A549 (cell line): ENCODE data around the gene RTL5. TPM values are rescaled to one million over a fixed set of nuclear protein-coding genes. Genes with fewer than 3 reads are reported as not detected.

ENCODE experiments used
- ATAC-seq, 2 experiments: fragments of 200-7000 bp in 1 of 2; fragments of >200 bp in 1 of 2; cut with Nextera tagmentation in 1 of 2; cut with Tn5 transposase in 1 of 2; 3 replicates each; pipeline versions ENCODE4 v1.8.0 to v1.9.1; 2018 to 2020; ENCODE audit warnings: mild to moderate bottlenecking in 1 of 2, moderate library complexity in 1 of 2
- CTCF ChIA-PET: fragments of 300-600 bp; sonication (Branson Sonifier 250); formaldehyde crosslinking; extraction: SDS; loops from one replicate; lab custom pipeline; 2021; ENCODE audit warnings: antibody characterized with exemption, inconsistent platforms; lab: Yijun Ruan, JAX
- POLR2A ChIA-PET: fragments of 350-600 bp; formaldehyde crosslinking; extraction: SDS; loops from one replicate; lab custom pipeline; 2021; ENCODE audit warnings: antibody characterized with exemption, inconsistent platforms; lab: Yijun Ruan, JAX
- DNase-seq, 2 experiments: peaks; one replicate each; pipeline versions ENCODE4 v3.0.0 to v3.0.0-alpha.2; 2011 to 2016; ENCODE audit warnings: low read depth in 1 of 2, low spot score in 1 of 2
- FAIRE-seq: peaks from 2 replicates; lab custom pipeline; 2011; peaks lifted over from hg19 to GRCh38; lab: Jason Lieb, UNC
- H3K27ac ChIP-seq, 2 experiments: fragments of >200 bp; sonication (Bioruptor Twin); formaldehyde crosslinking; 3 replicates each; pipeline ENCODE4 v1.5.1; 2016 to 2017
- H3K4me1 ChIP-seq: fragments of >200 bp; sonication (Bioruptor Twin); formaldehyde crosslinking; 3 replicates; pipeline ENCODE4 v1.6.1; 2016
- H3K4me2 ChIP-seq: fragments of >200 bp; sonication (Bioruptor Twin); formaldehyde crosslinking; 3 replicates; pipeline ENCODE4 v1.6.1; 2016
- H3K4me3 ChIP-seq: fragments of >200 bp; sonication (Bioruptor Twin); formaldehyde crosslinking; 3 replicates; pipeline ENCODE4 v1.5.1; 2016
- H3K9me3 ChIP-seq: fragments of >200 bp; sonication (Bioruptor Twin); formaldehyde crosslinking; 3 replicates; pipeline ENCODE4 v1.6.1; 2016
- ATOH8 ChIP-seq: fragments of 250-450 bp; sonication (Bioruptor Pico); IDR thresholded peaks from 2 replicates; pipeline ENCODE4 v1.5.0; 2020; ENCODE audit warnings: low read depth, mild to moderate bottlenecking, moderate library complexity
- CBX2 ChIP-seq: fragments of 200-600 bp; sonication (generic); IDR thresholded peaks from 2 replicates; pipeline ENCODE4 v1.6.1; 2016; ENCODE audit warnings: low read depth, mild to moderate bottlenecking, borderline replicate concordance
- CHD4 ChIP-seq: fragments of 200-600 bp; sonication (generic); IDR thresholded peaks from 2 replicates; pipeline ENCODE4 v1.6.1; 2016; ENCODE audit warnings: antibody characterized with exemption, mild to moderate bottlenecking, borderline replicate concordance
- ESRRA ChIP-seq: fragments of 150-350 bp; IDR thresholded peaks from 2 replicates; pipeline ENCODE4 v1.6.1; 2014; ENCODE audit warnings: mild to moderate bottlenecking, low read length, borderline replicate concordance
- FOSB ChIP-seq: fragments of 250-450 bp; sonication (Bioruptor Pico); IDR thresholded peaks from 2 replicates; pipeline ENCODE4 v1.5.0; 2020; ENCODE audit warnings: mild to moderate bottlenecking, moderate library complexity
- FOXS1 ChIP-seq: fragments of 250-450 bp; sonication (Bioruptor Pico); IDR thresholded peaks from 2 replicates; pipeline ENCODE4 v1.5.0; 2020; ENCODE audit warnings: mild to moderate bottlenecking, moderate library complexity
- GATA3 ChIP-seq: IDR thresholded peaks from 2 replicates; pipeline ENCODE4 v1.6.1; 2012; ENCODE audit warnings: borderline replicate concordance
- HDAC2 ChIP-seq: fragments of 200-600 bp; sonication (generic); IDR thresholded peaks from 2 replicates; pipeline ENCODE4 v1.6.1; 2016
- HEYL ChIP-seq: fragments of 250-450 bp; sonication (Bioruptor Pico); IDR thresholded peaks from 2 replicates; pipeline ENCODE4 v1.8.0; 2021; ENCODE audit warnings: mild to moderate bottlenecking, moderate library complexity
- HOXB5 ChIP-seq: fragments of 250-450 bp; sonication (Bioruptor Pico); IDR thresholded peaks from 2 replicates; pipeline ENCODE4 v1.5.0; 2020; ENCODE audit warnings: mild to moderate bottlenecking, moderate library complexity
- JUN ChIP-seq, 2 experiments: fragments of >200 bp; sonication (Bioruptor Twin); formaldehyde crosslinking; IDR thresholded peaks; 2 replicates in 1 of 2; 3 replicates in 1 of 2; pipeline ENCODE4 v1.6.1; 2016 to 2017
- KDM1A ChIP-seq: fragments of 200-600 bp; sonication (generic); IDR thresholded peaks from 2 replicates; pipeline ENCODE4 v1.6.1; 2016; ENCODE audit warnings: low read depth, mild to moderate bottlenecking
- MAFK ChIP-seq: fragments of 450-650 bp; IDR thresholded peaks from 2 replicates; pipeline ENCODE4 v1.6.1; 2014; ENCODE audit not compliant: partially characterized antibody
- MYC ChIP-seq: IDR thresholded peaks from 2 replicates; pipeline ENCODE4 v1.6.1; 2012; ENCODE audit warnings: mild to moderate bottlenecking, inconsistent platforms, low read length, improper control_type of control experiment, borderline replicate concordance
- PHF8 ChIP-seq: fragments of 200-600 bp; sonication (generic); IDR thresholded peaks from 2 replicates; pipeline ENCODE4 v1.6.1; 2016; ENCODE audit warnings: low read depth, mild to moderate bottlenecking, antibody characterized with exemption, moderate library complexity, borderline replicate concordance
- RARB ChIP-seq: fragments of 250-450 bp; sonication (Bioruptor Pico); IDR thresholded peaks from 2 replicates; pipeline ENCODE4 v1.8.0; 2021; ENCODE audit warnings: mild to moderate bottlenecking, moderate library complexity
- RCOR1 ChIP-seq: fragments of 150-350 bp; IDR thresholded peaks from 2 replicates; pipeline ENCODE4 v1.6.1; 2014; ENCODE audit warnings: antibody characterized with exemption, low read length, low read depth
- RFX5 ChIP-seq: fragments of 450-650 bp; IDR thresholded peaks from 2 replicates; pipeline ENCODE4 v1.7.1; 2014; ENCODE audit warnings: antibody characterized with exemption, mild to moderate bottlenecking, moderate library complexity
- SMC3 ChIP-seq: fragments of >200 bp; sonication (Bioruptor Twin); formaldehyde crosslinking; IDR thresholded peaks from 3 replicates; pipeline ENCODE4 v1.6.1; 2018; ENCODE audit warnings: inconsistent platforms
- SREBF2 ChIP-seq: fragments of 450-650 bp; IDR thresholded peaks from 2 replicates; pipeline ENCODE4 v1.6.1; 2014; ENCODE audit warnings: mild to moderate bottlenecking, moderate library complexity
- ZC3H11A ChIP-seq: fragments of 450-650 bp; IDR thresholded peaks from 2 replicates; pipeline ENCODE4 v1.6.1; 2014; ENCODE audit warnings: antibody characterized with exemption, mild to moderate bottlenecking
- WGBS: methylation state at CpG from one replicate; pipeline ENCODE4 v1.1.6; 2017; ENCODE audit errors: missing lambda C conversion rate; 5-methylcytosine and 5-hydroxymethylcytosine counted together
- polyA plus RNA-seq, 4 experiments: library from polyadenylated mRNA; depleted of rRNA in 3 of 4; stranded (reverse); fragments of >200 nt; fragmentation: RNase III in 1 of 4; extraction: RNeasy Plus Mini Kit Qiagen cat#74134 plus additional on column Dnase treatment in 1 of 4; gene quantifications; 2 replicates in 3 of 4; 3 replicates in 1 of 4; pipeline ENCODE4 v1.2.3, GENCODE V29; 2011 to 2017
- TF ChIP-seq, protein P1 (sequence below): IDR thresholded peaks from 2 replicates; pipeline ENCODE4 v1.6.1; 2012
- TF ChIP-seq, protein P2 (sequence below): IDR thresholded peaks from 2 replicates; pipeline ENCODE4 v1.6.1; 2012
- TF ChIP-seq, protein P3 (sequence below): fragments of 450-650 bp; IDR thresholded peaks from 2 replicates; pipeline ENCODE4 v1.6.1; 2014; ENCODE audit warnings: antibody characterized with exemption

RTL5 gene
- polyA plus RNA-seq, 2 of the 4 experiments (the other 2 are of a cell fraction) = 1.2 to 2.9 TPM

- TF ChIP-seq CHD4 = no peak
- TF ChIP-seq, protein P1, sequence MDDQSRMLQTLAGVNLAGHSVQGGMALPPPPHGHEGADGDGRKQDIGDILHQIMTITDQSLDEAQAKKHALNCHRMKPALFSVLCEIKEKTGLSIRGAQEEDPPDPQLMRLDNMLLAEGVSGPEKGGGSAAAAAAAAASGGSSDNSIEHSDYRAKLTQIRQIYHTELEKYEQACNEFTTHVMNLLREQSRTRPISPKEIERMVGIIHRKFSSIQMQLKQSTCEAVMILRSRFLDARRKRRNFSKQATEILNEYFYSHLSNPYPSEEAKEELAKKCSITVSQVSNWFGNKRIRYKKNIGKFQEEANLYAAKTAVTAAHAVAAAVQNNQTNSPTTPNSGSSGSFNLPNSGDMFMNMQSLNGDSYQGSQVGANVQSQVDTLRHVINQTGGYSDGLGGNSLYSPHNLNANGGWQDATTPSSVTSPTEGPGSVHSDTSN = no peak
Observed at GRCh38 chrX:72081605-72082320, 50.0 kb downstream of the RTL5 start (continued).

DNA sequence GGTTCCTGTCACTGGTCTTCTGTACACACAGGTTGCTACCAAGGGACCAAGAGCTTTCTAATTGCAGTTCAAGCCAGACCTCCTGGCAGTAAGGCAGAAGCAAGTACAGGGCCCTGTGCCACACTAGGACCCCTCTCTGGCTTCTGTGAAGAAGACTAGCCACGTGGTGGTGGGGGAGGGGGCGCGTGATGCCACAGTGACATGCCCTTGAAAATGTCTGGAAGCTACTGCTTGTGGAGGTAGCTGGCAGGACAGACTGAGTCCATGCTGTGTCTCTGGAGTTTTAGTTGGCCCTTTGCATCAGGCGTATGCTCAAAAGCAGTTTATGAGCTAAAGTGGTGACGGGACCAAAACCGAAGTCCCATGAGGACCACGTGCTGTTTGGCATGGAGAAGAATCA is 50.9 kb downstream of the RTL5 start:
- WGBS = 74% methylated on average over 7 of the region's 7 CpGs
- FAIRE-seq (no peak), DNase-seq (no peak), ATAC-seq (no peak)
- Histone ChIP-seq H3K4me1 (no peaks in the 10 kb centered on the region), H3K9me3 (no peaks in the 10 kb centered on the region), H3K4me2 (no peak overlapping the region), H3K4me3 (no peak overlapping the region), H3K27ac (no peak overlapping the region)
- ChIA-PET POLR2A (no interaction called here), CTCF (interaction anchor here (1.6 to 2.4 kb wide), 2 partner anchors 10 to 46 kb away, joined by 4 to 10 read pairs; no protein-coding TSS in a partner anchor)
- TF ChIP-seq, protein P2, sequence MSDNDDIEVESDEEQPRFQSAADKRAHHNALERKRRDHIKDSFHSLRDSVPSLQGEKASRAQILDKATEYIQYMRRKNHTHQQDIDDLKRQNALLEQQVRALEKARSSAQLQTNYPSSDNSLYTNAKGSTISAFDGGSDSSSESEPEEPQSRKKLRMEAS = no peak

DNA sequence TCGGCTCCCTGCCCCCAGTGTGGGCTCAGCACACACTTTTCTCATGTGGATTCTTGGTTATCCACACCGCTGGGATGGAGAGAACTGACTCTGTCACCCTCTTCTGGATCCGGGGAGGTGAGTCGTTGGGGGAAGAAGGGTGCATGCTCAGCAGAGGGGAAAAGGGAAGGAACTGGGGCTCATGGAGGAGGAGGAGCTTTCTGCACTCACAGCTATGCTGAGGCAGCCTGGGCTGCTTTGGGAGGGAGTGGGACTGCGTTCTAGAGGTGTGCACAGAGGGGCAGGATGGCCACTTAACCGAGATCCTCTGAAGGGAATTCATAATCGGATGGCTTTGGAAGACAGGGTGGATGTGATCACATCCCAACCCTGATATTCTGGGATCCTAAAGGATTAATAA is 51.6 kb downstream of the RTL5 start:
- no peak overlapping the region for H3K4me2 ChIP-seq
- 84% methylated on average over 7 of the region's 7 CpGs for whole genome bisulfite sequencing

GRCh38 chrX:72079607-72080006 is 52.1 kb downstream of the RTL5 start:
- TF ChIP-seq KDM1A (no peak), CBX2 (no peak), ZC3H11A (no peak), RFX5 (no peak), HDAC2 (no peak), HOXB5 (CRISPR knock-in tag) (no peak)
- TF ChIP-seq, protein P1 = no peak
- Histone ChIP-seq H3K9me3 (no peaks in the 10 kb centered on the region), H3K4me3 (no peak overlapping the region), H3K27ac (no peak overlapping the region), H3K4me2 (no peak overlapping the region), H3K4me1 (no peaks in the 10 kb centered on the region)
- no peak for ATAC-seq
- FAIRE-seq = no peak
- no peak for DNase-seq
- 85% methylated on average over 9 of the region's 12 CpGs for WGBS
- ChIA-PET POLR2A (no interaction called here), CTCF (no interaction called here)

More for the DNA sequence above, 51.6 kb downstream of the RTL5 start:
- Histone ChIP-seq H3K4me3 (no peak overlapping the region), H3K27ac (no peak overlapping the region), H3K4me1 (no peaks in the 10 kb centered on the region), H3K9me3 (no peaks in the 10 kb centered on the region)
- no peak for FAIRE-seq
- ChIA-PET POLR2A (no interaction called here), CTCF (no interaction called here)
- TF ChIP-seq RCOR1 (no peak), CBX2 (no peak), SREBF2 (no peak), GATA3 (no peak), MYC (no peak), KDM1A (no peak), ATOH8 (no peak), RARB (CRISPR knock-in tag) (no peak), HEYL (CRISPR knock-in tag) (no peak), FOSB (no peak), MAFK (no peak), JUN (IDR thresholded peaks at IDR 0.05) (no peak), CHD4 (no peak), SMC3 (no peak), FOXS1 (no peak), PHF8 (no peak), ESRRA (no peak)
- TF ChIP-seq, protein P3, sequence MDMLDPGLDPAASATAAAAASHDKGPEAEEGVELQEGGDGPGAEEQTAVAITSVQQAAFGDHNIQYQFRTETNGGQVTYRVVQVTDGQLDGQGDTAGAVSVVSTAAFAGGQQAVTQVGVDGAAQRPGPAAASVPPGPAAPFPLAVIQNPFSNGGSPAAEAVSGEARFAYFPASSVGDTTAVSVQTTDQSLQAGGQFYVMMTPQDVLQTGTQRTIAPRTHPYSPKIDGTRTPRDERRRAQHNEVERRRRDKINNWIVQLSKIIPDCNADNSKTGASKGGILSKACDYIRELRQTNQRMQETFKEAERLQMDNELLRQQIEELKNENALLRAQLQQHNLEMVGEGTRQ = no peak
- TF ChIP-seq, protein P1 = no peak
- ATAC-seq = no peak
- no peak for DNase-seq
